GM13976 (cell line): ENCODE results near the gene NEK10.

Experiments
- DNase-seq: peaks from one replicate; pipeline ENCODE4 v3.0.0; 2012; ENCODE audit warnings: low spot score
- CTCF ChIP-seq: IDR thresholded peaks from 2 replicates; pipeline ENCODE4 v1.5.1; 2012; ENCODE audit warnings: borderline replicate concordance, mild to moderate bottlenecking; ENCODE audit not compliant: insufficient read depth; ENCODE audit errors: extremely low read depth, missing control alignments, control extremely low read depth
- in situ Hi-C: fragments of 300-500 bp; cut with MboI; formaldehyde crosslinking; loops from one replicate; pipeline ENCODE4 v1.12.0; 2022; ENCODE audit warnings: low sequenced_read_pairs, mixed read lengths, inconsistent platforms; ENCODE audit not compliant: unreplicated experiment

Gene NEK10

GRCh38 chr3:27133060-27133459 is 236.1 kb downstream of the NEK10 start:
- DNase-seq = no peak
- TF ChIP-seq CTCF = no peak
- in situ Hi-C loops = loop anchor here (25.0 kb wide), 1 partner anchor 554 kb away; no protein-coding TSS in a partner anchor

GRCh38 chr3:27130796-27131195 is 238.4 kb downstream of the NEK10 start:
- in situ Hi-C loops = loop anchor here (25.0 kb wide), 1 partner anchor 557 kb away; no protein-coding TSS in a partner anchor
- no peak for TF ChIP-seq CTCF
- DNase-seq = no peak

- no peak for DNase-seq
- in situ Hi-C loops = loop anchor here (25.0 kb wide), 1 partner anchor 559 kb away; no protein-coding TSS in a partner anchor
- TF ChIP-seq CTCF = no peak
These were observed 241.3 kb downstream of the NEK10 start for GRCh38 chr3:27127879-27128278.

- no peak for TF ChIP-seq CTCF
These were observed 242.0 kb downstream of the NEK10 start for GRCh38 chr3:27127195-27127594.

GRCh38 chr3:27125821-27126501 is 243.2 kb downstream of the NEK10 start:
- in situ Hi-C loops = loop anchor here (25.0 kb wide), 1 partner anchor 561 kb away; no protein-coding TSS in a partner anchor
- no peak for DNase-seq
- TF ChIP-seq CTCF = no peak

More at GRCh38 chr3:27127195-27127594, 242.0 kb downstream of the NEK10 start:
- in situ Hi-C loops = loop anchor here (25.0 kb wide), 1 partner anchor 560 kb away; no protein-coding TSS in a partner anchor
- DNase-seq = no peak

GRCh38 chr3:27119639-27120038 is 249.5 kb downstream of the NEK10 start:
- TF ChIP-seq CTCF = no peak
- no peak for DNase-seq
- in situ Hi-C loops = no loop called here

GRCh38 chr3:27115352-27115751 is 253.8 kb downstream of the NEK10 start:
- no peak for TF ChIP-seq CTCF
- in situ Hi-C loops = no loop called here
- no peak for DNase-seq
